A549 (cell line): ENCODE measurements around the gene KHNYN. TPM values are rescaled to one million over a fixed set of nuclear protein-coding genes. Genes with fewer than 3 reads are reported as not detected.

Experiments used
- ATAC-seq, 2 experiments: fragments of 200-7000 bp in 1 of 2; fragments of >200 bp in 1 of 2; cut with Nextera tagmentation in 1 of 2; cut with Tn5 transposase in 1 of 2; 3 replicates each; pipeline versions ENCODE4 v1.8.0 to v1.9.1; 2018 to 2020; ENCODE audit warnings: mild to moderate bottlenecking in 1 of 2, moderate library complexity in 1 of 2
- CTCF ChIA-PET: fragments of 300-600 bp; sonication (Branson Sonifier 250); formaldehyde crosslinking; extraction: SDS; loops from one replicate; lab custom pipeline; 2021; ENCODE audit warnings: antibody characterized with exemption, inconsistent platforms; lab: Yijun Ruan, JAX
- POLR2A ChIA-PET: fragments of 350-600 bp; formaldehyde crosslinking; extraction: SDS; loops from one replicate; lab custom pipeline; 2021; ENCODE audit warnings: antibody characterized with exemption, inconsistent platforms; lab: Yijun Ruan, JAX
- DNase-seq, 2 experiments: peaks; one replicate each; pipeline versions ENCODE4 v3.0.0 to v3.0.0-alpha.2; 2011 to 2016; ENCODE audit warnings: low read depth in 1 of 2, low spot score in 1 of 2
- FAIRE-seq: peaks from 2 replicates; lab custom pipeline; 2011; peaks lifted over from hg19 to GRCh38; lab: Jason Lieb, UNC
- H3K27ac ChIP-seq, 2 experiments: fragments of >200 bp; sonication (Bioruptor Twin); formaldehyde crosslinking; 3 replicates each; pipeline ENCODE4 v1.5.1; 2016 to 2017
- H3K4me1 ChIP-seq: fragments of >200 bp; sonication (Bioruptor Twin); formaldehyde crosslinking; 3 replicates; pipeline ENCODE4 v1.6.1; 2016
- H3K4me2 ChIP-seq: fragments of >200 bp; sonication (Bioruptor Twin); formaldehyde crosslinking; 3 replicates; pipeline ENCODE4 v1.6.1; 2016
- H3K4me3 ChIP-seq: fragments of >200 bp; sonication (Bioruptor Twin); formaldehyde crosslinking; 3 replicates; pipeline ENCODE4 v1.5.1; 2016
- H3K9me3 ChIP-seq: fragments of >200 bp; sonication (Bioruptor Twin); formaldehyde crosslinking; 3 replicates; pipeline ENCODE4 v1.6.1; 2016
- BHLHE40 ChIP-seq: IDR thresholded peaks from 2 replicates; pipeline ENCODE4 v1.6.1; 2012; ENCODE audit warnings: low read depth, low read length, inconsistent platforms
- CHD2 ChIP-seq: fragments of 150-350 bp; IDR thresholded peaks from 2 replicates; pipeline ENCODE4 v1.6.1; 2014; ENCODE audit warnings: low read length; ENCODE audit not compliant: partially characterized antibody
- EHF ChIP-seq: fragments of 250-450 bp; sonication (Bioruptor Pico); IDR thresholded peaks from 2 replicates; pipeline ENCODE4 v1.5.0; 2020; ENCODE audit warnings: mild to moderate bottlenecking
- FOSB ChIP-seq: fragments of 250-450 bp; sonication (Bioruptor Pico); IDR thresholded peaks from 2 replicates; pipeline ENCODE4 v1.5.0; 2020; ENCODE audit warnings: mild to moderate bottlenecking, moderate library complexity
- FOXS1 ChIP-seq: fragments of 250-450 bp; sonication (Bioruptor Pico); IDR thresholded peaks from 2 replicates; pipeline ENCODE4 v1.5.0; 2020; ENCODE audit warnings: mild to moderate bottlenecking, moderate library complexity
- HDAC2 ChIP-seq: fragments of 200-600 bp; sonication (generic); IDR thresholded peaks from 2 replicates; pipeline ENCODE4 v1.6.1; 2016
- HEYL ChIP-seq: fragments of 250-450 bp; sonication (Bioruptor Pico); IDR thresholded peaks from 2 replicates; pipeline ENCODE4 v1.8.0; 2021; ENCODE audit warnings: mild to moderate bottlenecking, moderate library complexity
- HOXA7 ChIP-seq: fragments of 250-450 bp; sonication (Bioruptor Pico); IDR thresholded peaks from 2 replicates; pipeline ENCODE4 v1.5.0; 2020; ENCODE audit warnings: mild to moderate bottlenecking, moderate library complexity
- HOXB5 ChIP-seq: fragments of 250-450 bp; sonication (Bioruptor Pico); IDR thresholded peaks from 2 replicates; pipeline ENCODE4 v1.5.0; 2020; ENCODE audit warnings: mild to moderate bottlenecking, moderate library complexity
- JUNB ChIP-seq: fragments of >200 bp; sonication (Bioruptor Twin); formaldehyde crosslinking; IDR thresholded peaks from 2 replicates; pipeline ENCODE4 v1.6.1; 2016
- MYC ChIP-seq: IDR thresholded peaks from 2 replicates; pipeline ENCODE4 v1.6.1; 2012; ENCODE audit warnings: mild to moderate bottlenecking, inconsistent platforms, low read length, improper control_type of control experiment, borderline replicate concordance
- NPAS2 ChIP-seq: fragments of 250-450 bp; sonication (Bioruptor Pico); IDR thresholded peaks from 2 replicates; pipeline ENCODE4 v1.8.0; 2022; ENCODE audit warnings: mild to moderate bottlenecking, moderate library complexity, borderline replicate concordance
- PHF8 ChIP-seq: fragments of 200-600 bp; sonication (generic); IDR thresholded peaks from 2 replicates; pipeline ENCODE4 v1.6.1; 2016; ENCODE audit warnings: low read depth, mild to moderate bottlenecking, antibody characterized with exemption, moderate library complexity, borderline replicate concordance
- POLR2A ChIP-seq: IDR thresholded peaks from 2 replicates; pipeline ENCODE4 v1.6.1; 2012; ENCODE audit warnings: mild to moderate bottlenecking, low read length
- POLR2AphosphoS2 ChIP-seq: conservative IDR thresholded peaks from 2 replicates; pipeline ENCODE4 v1.6.1; 2012; ENCODE audit warnings: low read length, improper control_type of control experiment, inconsistent platforms
- RAD21 ChIP-seq, 2 experiments: fragments of >200 bp in 1 of 2; sonication (Bioruptor Twin) in 1 of 2; formaldehyde crosslinking in 1 of 2; IDR thresholded peaks in 1 of 2; conservative IDR thresholded peaks in 1 of 2; 2 replicates in 1 of 2; 3 replicates in 1 of 2; pipeline ENCODE4 v1.6.1; 2012 to 2018; ENCODE audit warnings: inconsistent platforms in 1 of 2
- RARB ChIP-seq: fragments of 250-450 bp; sonication (Bioruptor Pico); IDR thresholded peaks from 2 replicates; pipeline ENCODE4 v1.8.0; 2021; ENCODE audit warnings: mild to moderate bottlenecking, moderate library complexity
- RCOR1 ChIP-seq: fragments of 150-350 bp; IDR thresholded peaks from 2 replicates; pipeline ENCODE4 v1.6.1; 2014; ENCODE audit warnings: antibody characterized with exemption, low read length, low read depth
- SMC3 ChIP-seq: fragments of >200 bp; sonication (Bioruptor Twin); formaldehyde crosslinking; IDR thresholded peaks from 3 replicates; pipeline ENCODE4 v1.6.1; 2018; ENCODE audit warnings: inconsistent platforms
- ZC3H11A ChIP-seq: fragments of 450-650 bp; IDR thresholded peaks from 2 replicates; pipeline ENCODE4 v1.6.1; 2014; ENCODE audit warnings: antibody characterized with exemption, mild to moderate bottlenecking
- ZNF302 ChIP-seq: fragments of 250-450 bp; sonication (Bioruptor Pico); IDR thresholded peaks from 2 replicates; pipeline ENCODE4 v1.9.0; 2021; ENCODE audit warnings: inconsistent platforms, mild to moderate bottlenecking, moderate library complexity
- WGBS: methylation state at CpG from one replicate; pipeline ENCODE4 v1.1.6; 2017; ENCODE audit errors: missing lambda C conversion rate; 5-methylcytosine and 5-hydroxymethylcytosine counted together
- polyA plus RNA-seq, 4 experiments: library from polyadenylated mRNA; depleted of rRNA in 3 of 4; stranded (reverse); fragments of >200 nt; fragmentation: RNase III in 1 of 4; extraction: RNeasy Plus Mini Kit Qiagen cat#74134 plus additional on column Dnase treatment in 1 of 4; gene quantifications; 2 replicates in 3 of 4; 3 replicates in 1 of 4; pipeline ENCODE4 v1.2.3, GENCODE V29; 2011 to 2017
- TF ChIP-seq, protein P1 (sequence below): fragments of >200 bp; sonication (Bioruptor Twin); formaldehyde crosslinking; IDR thresholded peaks from 2 replicates; pipeline ENCODE4 v1.6.1; 2016
- TF ChIP-seq, protein P2 (sequence below): IDR thresholded peaks from 2 replicates; pipeline ENCODE4 v1.6.1; 2012
- TF ChIP-seq, protein P3 (sequence below): fragments of >200 bp; sonication (Bioruptor Twin); formaldehyde crosslinking; IDR thresholded peaks from 3 replicates; pipeline ENCODE4 v1.6.1; 2016
- TF ChIP-seq, protein P4 (sequence below): fragments of 250-450 bp; sonication (Bioruptor Pico); IDR thresholded peaks from 2 replicates; pipeline ENCODE4 v1.5.0; 2020; ENCODE audit warnings: low read depth, mild to moderate bottlenecking, moderate library complexity
- TF ChIP-seq, protein P5 (sequence below): IDR thresholded peaks from 2 replicates; pipeline ENCODE4 v1.6.1; 2012; ENCODE audit warnings: low read depth, borderline replicate concordance
- TF ChIP-seq, protein P6 (sequence below): fragments of 450-650 bp; IDR thresholded peaks from 2 replicates; pipeline ENCODE4 v1.6.1; 2014; ENCODE audit warnings: antibody characterized with exemption

KHNYN gene
- polyA plus RNA-seq, 2 of the 4 experiments (the other 2 are of a cell fraction) = 19.0 to 26.4 TPM

DNA sequence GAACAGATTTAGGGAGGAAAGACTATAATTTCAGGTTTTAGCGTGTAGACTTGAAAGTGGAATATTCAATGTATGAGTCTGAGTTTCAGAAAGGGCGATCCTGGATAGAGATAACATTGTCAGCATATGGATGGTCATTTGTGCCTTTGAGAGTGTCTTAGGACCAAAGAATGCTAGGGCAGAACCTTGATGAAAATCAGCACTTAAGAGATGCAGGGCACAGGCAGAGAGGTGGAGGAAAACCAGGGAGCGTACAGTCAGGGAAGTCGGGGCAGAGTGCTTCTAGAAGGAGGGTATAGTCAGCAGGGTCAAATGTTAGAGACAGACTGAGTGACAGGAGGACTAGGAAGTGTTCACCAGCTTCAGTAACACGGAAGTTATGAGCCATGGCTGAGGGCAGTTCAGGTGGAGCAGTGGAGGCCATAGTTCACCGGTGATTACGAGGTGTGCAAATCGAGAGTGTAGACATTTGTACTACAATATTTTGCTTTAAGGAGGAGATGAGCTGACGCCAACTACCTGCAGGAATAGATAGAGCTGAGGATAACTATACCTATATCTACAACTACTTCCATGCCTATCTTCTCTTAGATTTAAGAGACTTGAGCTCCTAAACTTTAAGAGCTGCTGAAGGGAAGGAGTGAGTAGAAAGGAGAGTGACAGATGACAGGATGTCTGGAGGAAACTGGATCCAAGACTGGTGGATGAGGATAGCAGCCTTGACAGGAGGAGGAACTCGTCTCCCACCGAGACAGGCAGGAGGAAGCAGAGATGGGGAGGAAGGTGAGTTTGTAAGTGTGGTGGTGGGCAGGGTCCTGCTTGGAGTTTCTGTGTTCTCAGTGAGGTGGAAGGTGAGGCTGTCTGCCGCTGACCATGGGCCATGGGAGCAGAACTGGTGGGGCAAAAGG, 6.8 kb upstream of the KHNYN start:
- Histone ChIP-seq H3K4me3 (no peak overlapping the region), H3K9me3 (no peaks in the 10 kb centered on the region)
- FAIRE-seq = no peak
- no peak for DNase-seq
- POLR2A ChIA-PET = interaction anchor here (0.6 kb wide), 1 partner anchor 19 kb away, joined by 3 read pairs; no protein-coding TSS in a partner anchor
- TF ChIP-seq, protein P1, sequence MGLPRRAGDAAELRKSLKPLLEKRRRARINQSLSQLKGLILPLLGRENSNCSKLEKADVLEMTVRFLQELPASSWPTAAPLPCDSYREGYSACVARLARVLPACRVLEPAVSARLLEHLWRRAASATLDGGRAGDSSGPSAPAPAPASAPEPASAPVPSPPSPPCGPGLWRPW = no peak
- TF ChIP-seq PHF8 = no peak
- TF ChIP-seq JUNB = no peak
- TF ChIP-seq, protein P2, sequence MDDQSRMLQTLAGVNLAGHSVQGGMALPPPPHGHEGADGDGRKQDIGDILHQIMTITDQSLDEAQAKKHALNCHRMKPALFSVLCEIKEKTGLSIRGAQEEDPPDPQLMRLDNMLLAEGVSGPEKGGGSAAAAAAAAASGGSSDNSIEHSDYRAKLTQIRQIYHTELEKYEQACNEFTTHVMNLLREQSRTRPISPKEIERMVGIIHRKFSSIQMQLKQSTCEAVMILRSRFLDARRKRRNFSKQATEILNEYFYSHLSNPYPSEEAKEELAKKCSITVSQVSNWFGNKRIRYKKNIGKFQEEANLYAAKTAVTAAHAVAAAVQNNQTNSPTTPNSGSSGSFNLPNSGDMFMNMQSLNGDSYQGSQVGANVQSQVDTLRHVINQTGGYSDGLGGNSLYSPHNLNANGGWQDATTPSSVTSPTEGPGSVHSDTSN = no peak
- TF ChIP-seq MYC = no peak
- TF ChIP-seq POLR2A = no peak
- no peak for TF ChIP-seq CHD2
- TF ChIP-seq, protein P3, sequence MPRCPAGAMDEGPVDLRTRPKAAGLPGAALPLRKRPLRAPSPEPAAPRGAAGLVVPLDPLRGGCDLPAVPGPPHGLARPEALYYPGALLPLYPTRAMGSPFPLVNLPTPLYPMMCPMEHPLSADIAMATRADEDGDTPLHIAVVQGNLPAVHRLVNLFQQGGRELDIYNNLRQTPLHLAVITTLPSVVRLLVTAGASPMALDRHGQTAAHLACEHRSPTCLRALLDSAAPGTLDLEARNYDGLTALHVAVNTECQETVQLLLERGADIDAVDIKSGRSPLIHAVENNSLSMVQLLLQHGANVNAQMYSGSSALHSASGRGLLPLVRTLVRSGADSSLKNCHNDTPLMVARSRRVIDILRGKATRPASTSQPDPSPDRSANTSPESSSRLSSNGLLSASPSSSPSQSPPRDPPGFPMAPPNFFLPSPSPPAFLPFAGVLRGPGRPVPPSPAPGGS = no peak
- TF ChIP-seq FOXS1 (CRISPR knock-in tag) = no peak
- TF ChIP-seq, protein P4, sequence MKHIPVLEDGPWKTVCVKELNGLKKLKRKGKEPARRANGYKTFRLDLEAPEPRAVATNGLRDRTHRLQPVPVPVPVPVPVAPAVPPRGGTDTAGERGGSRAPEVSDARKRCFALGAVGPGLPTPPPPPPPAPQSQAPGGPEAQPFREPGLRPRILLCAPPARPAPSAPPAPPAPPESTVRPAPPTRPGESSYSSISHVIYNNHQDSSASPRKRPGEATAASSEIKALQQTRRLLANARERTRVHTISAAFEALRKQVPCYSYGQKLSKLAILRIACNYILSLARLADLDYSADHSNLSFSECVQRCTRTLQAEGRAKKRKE (CRISPR knock-in tag) = no peak
- TF ChIP-seq HOXA7 (CRISPR knock-in tag) = no peak
- TF ChIP-seq ZC3H11A = no peak
- no peak for TF ChIP-seq HOXB5 (CRISPR knock-in tag)
- TF ChIP-seq POLR2AphosphoS2 = no peak
- TF ChIP-seq NPAS2 = no peak
- TF ChIP-seq HEYL = no peak
- TF ChIP-seq, all 56 proteins: peak for 0
- CTCF ChIA-PET = interaction anchor here (1.1 to 18.0 kb wide), 7 partner anchors 9 to 103 kb away, joined by 3 to 1142 read pairs (median 23); partner anchors contain the start of genes ADCY4, CIDEB, DHRS1 and LTB4R
- WGBS = 71% methylated on average over 12 of the region's 12 CpGs
- H3K4me1 ChIP-seq = peaks cover 10% of the 10 kb centered on the region; the same call in 1 of the 3 replicates
- H3K4me2 ChIP-seq = no peak overlapping the region
- no peak overlapping the region for H3K27ac ChIP-seq
- ATAC-seq = no peak

DNA sequence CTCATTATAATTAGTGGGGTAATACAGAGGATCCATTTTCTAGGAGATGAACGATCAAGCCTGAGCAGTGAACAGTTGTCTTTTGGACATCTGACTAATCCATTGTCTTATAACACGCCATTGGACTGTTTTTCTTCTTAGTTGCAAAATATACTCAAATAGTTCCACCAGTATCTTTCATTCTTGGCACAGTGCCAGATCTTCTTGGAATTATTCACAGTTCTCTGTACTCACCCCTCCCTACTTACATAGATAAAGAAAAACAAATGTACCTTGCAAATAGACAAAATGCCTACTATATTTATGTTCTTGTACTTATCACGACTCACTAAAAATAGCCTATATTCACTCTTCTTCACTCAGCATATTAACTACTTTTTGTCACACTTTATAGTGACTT, 4.0 kb upstream of the KHNYN start:
- POLR2A ChIA-PET = no interaction called here

More for the DNA sequence above, 4.0 kb upstream of the KHNYN start:
- Histone ChIP-seq H3K9me3 (no peaks in the 10 kb centered on the region), H3K4me3 (no peak overlapping the region), H3K4me1 (peaks cover 16% of the 10 kb centered on the region; the same call in 2 of the 3 replicates), H3K4me2 (0 out of 3 replicates have a peak overlapping the region, but pooled peaks have one; percentile 14), H3K27ac (no peak overlapping the region)
- FAIRE-seq (no peak), DNase-seq (peak in 1 of 2 experiments; percentile 46), ATAC-seq (no peak)
- TF ChIP-seq SMC3 (no peak), POLR2A (no peak), RCOR1 (no peak), NPAS2 (no peak), BHLHE40 (no peak), RAD21 (conservative IDR thresholded peaks at IDR 0.05 in 1 of 2, IDR thresholded peaks at IDR 0.05 in 1 of 2) (no peak), RARB (CRISPR knock-in tag) (no peak), EHF (no peak), HEYL (no peak), ZNF302 (no peak), HDAC2 (no peak), FOSB (CRISPR knock-in tag) (no peak), CHD2 (no peak)
- TF ChIP-seq, protein P3 = no peak
- TF ChIP-seq, protein P5, sequence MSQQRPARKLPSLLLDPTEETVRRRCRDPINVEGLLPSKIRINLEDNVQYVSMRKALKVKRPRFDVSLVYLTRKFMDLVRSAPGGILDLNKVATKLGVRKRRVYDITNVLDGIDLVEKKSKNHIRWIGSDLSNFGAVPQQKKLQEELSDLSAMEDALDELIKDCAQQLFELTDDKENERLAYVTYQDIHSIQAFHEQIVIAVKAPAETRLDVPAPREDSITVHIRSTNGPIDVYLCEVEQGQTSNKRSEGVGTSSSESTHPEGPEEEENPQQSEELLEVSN = no peak
- TF ChIP-seq, protein P6, sequence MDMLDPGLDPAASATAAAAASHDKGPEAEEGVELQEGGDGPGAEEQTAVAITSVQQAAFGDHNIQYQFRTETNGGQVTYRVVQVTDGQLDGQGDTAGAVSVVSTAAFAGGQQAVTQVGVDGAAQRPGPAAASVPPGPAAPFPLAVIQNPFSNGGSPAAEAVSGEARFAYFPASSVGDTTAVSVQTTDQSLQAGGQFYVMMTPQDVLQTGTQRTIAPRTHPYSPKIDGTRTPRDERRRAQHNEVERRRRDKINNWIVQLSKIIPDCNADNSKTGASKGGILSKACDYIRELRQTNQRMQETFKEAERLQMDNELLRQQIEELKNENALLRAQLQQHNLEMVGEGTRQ = no peak
- TF ChIP-seq, protein P4 (CRISPR knock-in tag) = no peak
- 44% methylated on average over 3 of the region's 3 CpGs for WGBS
- CTCF ChIA-PET = interaction anchor here (1.2 to 18.0 kb wide), 5 partner anchors 10 to 106 kb away, joined by 4 to 1142 read pairs (median 39); partner anchors contain the start of genes ADCY4, CIDEB, DHRS1 and LTB4R
